Psoas muscle (tissue), 8 donors: Measurements from ENCODE around the gene ITGA4. TPM values are rescaled to one million over a fixed set of nuclear protein-coding genes. Genes with fewer than 3 reads are reported as not detected.

Source experiments
- ATAC-seq, 4 donors: fragments of 200-7000 bp; cut with Tn5 transposase; one replicate each; pipeline ENCODE4 v1.9.1; 2020; ENCODE audit warnings: moderate library complexity in 3 of 4, mild to moderate bottlenecking in 2 of 4
- DNase-seq, 2 donors: peaks; one replicate each; pipeline ENCODE4 v3.0.0-alpha.2; 2020
- H3K27ac ChIP-seq: fragments of 200-600 bp; one replicate; pipeline ENCODE4 v1.8.0; 2022
- H3K27me3 ChIP-seq, 3 donors: fragments of 200-600 bp in 1 of 3; one replicate each; pipeline versions ENCODE4 v1.6.1 to v1.8.0; 2013 to 2022; ENCODE audit warnings: low read length in 2 of 3, mild to moderate bottlenecking in 2 of 3, moderate library complexity in 1 of 3; ENCODE audit not compliant: insufficient read depth in 3 of 3
- H3K36me3 ChIP-seq, 2 donors: fragments of 200-600 bp in 1 of 2; one replicate each; pipeline versions ENCODE4 v1.6.1 to v1.8.0; 2013 to 2022; ENCODE audit warnings: low read depth in 1 of 2, mild to moderate bottlenecking in 1 of 2, moderate library complexity in 1 of 2; ENCODE audit not compliant: insufficient read depth in 1 of 2
- H3K4me1 ChIP-seq: fragments of 200-600 bp; one replicate; pipeline ENCODE4 v1.8.0; 2022
- H3K4me3 ChIP-seq: fragments of 200-600 bp; one replicate; pipeline ENCODE4 v1.8.0; 2022; ENCODE audit warnings: mild to moderate bottlenecking
- H3K9me3 ChIP-seq: fragments of 200-600 bp; one replicate; pipeline ENCODE4 v1.8.0; 2022
- CTCF ChIP-seq: fragments of 200-600 bp; IDR thresholded peaks from one replicate; pipeline ENCODE4 v1.8.0; 2022; ENCODE audit warnings: antibody characterized with exemption
- WGBS, 3 donors: extraction: QIAGEN DNeasy Blood & Tissue Kit; methylation state at CpG; one replicate each; pipeline versions ENCODE4 v1.1.6 to v1.1.7; 2013; 5-methylcytosine and 5-hydroxymethylcytosine counted together
- intact Hi-C, 2 donors: fragments of 100-400 bp; cut with DNase I; formaldehyde crosslinking; loops; one replicate each; pipeline versions ENCODE4 v1.11.0 to v1.14.2; 2022
- polyA plus RNA-seq, 3 donors: library from polyadenylated mRNA; stranded (reverse); fragments of 200-250 nt; gene quantifications; one replicate each; pipeline ENCODE4 v1.2.3, GENCODE V29; 2013
- total RNA-seq, 4 donors: library from RNA; stranded (reverse); fragmentation: NEBNext Ultra II Directional in 2 of 4; extraction: Animal tissue kit (Norgen Biotek cat#: 25700) in 2 of 4; gene quantifications; one replicate each; pipeline versions ENCODE4 v1.2.1 to v1.2.4, GENCODE V29; 2021 to 2023
- donor health status: healthy with polysubstance abuse.
- donor health status: DM: no; HTN: no; CAD: no; lungs with moderate emphysema.
- donor health status: Bipolar disorder and iron deficiency.
- donor health status: healthy.
- donor health status: DM: yes; HTN: yes; CAD: no.
- donor health status: DM: no; HTN: no; CAD: no.
- donor health status: DM: no; HTN: no; CAD: no.
- donor health status: DM: yes; HTN: yes; CAD: no.

ITGA4 gene
- total and polyA plus RNA-seq, 7 donors, result 0.16 to 2.6 (median 0.85) TPM

DNA sequence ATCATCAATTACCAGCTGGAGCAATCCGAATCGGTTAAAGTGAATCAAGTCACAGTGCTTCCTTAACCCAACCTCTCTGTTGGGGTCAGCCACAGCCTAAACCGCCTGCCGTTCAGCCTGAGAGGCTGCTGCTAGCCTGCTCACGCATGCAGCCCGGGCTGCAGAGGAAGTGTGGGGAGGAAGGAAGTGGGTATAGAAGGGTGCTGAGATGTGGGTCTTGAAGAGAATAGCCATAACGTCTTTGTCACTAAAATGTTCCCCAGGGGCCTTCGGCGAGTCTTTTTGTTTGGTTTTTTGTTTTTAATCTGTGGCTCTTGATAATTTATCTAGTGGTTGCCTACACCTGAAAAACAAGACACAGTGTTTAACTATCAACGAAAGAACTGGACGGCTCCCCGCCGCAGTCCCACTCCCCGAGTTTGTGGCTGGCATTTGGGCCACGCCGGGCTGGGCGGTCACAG lies 496 bp upstream of the ITGA4 start:
- Histone ChIP-seq H3K4me1 (no peaks in the 10 kb centered on the region), H3K9me3 (no peaks in the 10 kb centered on the region), H3K27me3 (peaks cover 0 to 31% (median 6%) of the 10 kb centered on the region in 3 donors), H3K27ac (no peak overlapping the region), H3K36me3 (no peaks in the 10 kb centered on the region), H3K4me3 (peak overlapping the region; percentile 59)
- intact Hi-C loops, result no loop called here
- TF ChIP-seq CTCF, result no peak
- DNase-seq (peak; percentile 30 to 65), ATAC-seq (peak in 2 of 4 donors; percentile 63)
- 5% methylated on average over 17 of the region's 17 CpGs for WGBS, 3 donors

GRCh38 chr2:181457741-181458425 lies 697 bp downstream of the ITGA4 start:
- peaks cover 0 to 31% (median 6%) of the 10 kb centered on the region in 3 donors for H3K27me3 ChIP-seq
- no peaks in the 10 kb centered on the region for H3K9me3 ChIP-seq
- intact Hi-C loops, result no loop called here
- no peak overlapping the region for H3K27ac ChIP-seq
- TF ChIP-seq CTCF, result no peak
- H3K4me3 ChIP-seq, result peak overlapping the region; percentile 59
- H3K4me1 ChIP-seq, result no peaks in the 10 kb centered on the region
- H3K36me3 ChIP-seq, result no peaks in the 10 kb centered on the region
- DNase-seq (peak; percentile 21 to 59), ATAC-seq (peak in 1 of 4 donors; percentile 36)
- WGBS, 3 donors, result 2 to 4% (median 2%) methylated on average over 44 to 45 of the region's 45 CpGs

GRCh38 chr2:181458871-181459270 lies 1.7 kb downstream of the ITGA4 start:
- Histone ChIP-seq H3K27me3 (peaks cover 0 to 31% (median 6%) of the 10 kb centered on the region in 3 donors), H3K4me1 (no peaks in the 10 kb centered on the region), H3K9me3 (no peaks in the 10 kb centered on the region), H3K4me3 (peak overlapping the region; percentile 59), H3K36me3 (no peaks in the 10 kb centered on the region), H3K27ac (no peak overlapping the region)
- no peak for DNase-seq
- TF ChIP-seq CTCF, result no peak
- ATAC-seq, result no peak
- 81 to 82% (median 82%) methylated on average over 2 of the region's 2 CpGs for WGBS, 3 donors
- intact Hi-C loops, result no loop called here

GRCh38 chr2:181459621-181460021 lies 2.4 kb downstream of the ITGA4 start:
- intact Hi-C loops, result no loop called here
- no peak for TF ChIP-seq CTCF
- ATAC-seq (no peak), DNase-seq (no peak)
- Histone ChIP-seq H3K9me3 (no peaks in the 10 kb centered on the region), H3K36me3 (no peaks in the 10 kb centered on the region), H3K27me3 (peaks cover 0 to 31% (median 6%) of the 10 kb centered on the region in 3 donors), H3K4me3 (no peak overlapping the region), H3K27ac (no peak overlapping the region), H3K4me1 (no peaks in the 10 kb centered on the region)
- WGBS, 3 donors, result 3 to 12% (median 10%) methylated on average over 1 of the region's 1 CpG
